K562 (cell line): ENCODE data around the gene TFPI. TPM values are rescaled to one million over a fixed set of nuclear protein-coding genes. Genes with fewer than 3 reads are reported as not detected.

Experiments
- ATAC-seq: fragments of 200-7000 bp; cut with Tn5 transposase; 3 replicates; pipeline ENCODE4 v1.9.1; 2020; ENCODE audit warnings: moderate library complexity
- BruUV-seq: library from RNA; stranded (reverse); fragments of 400-500 nt; replicated peaks from 2 replicates; lab custom pipeline; 2021; lab: Mats Ljungman, UMichigan
- CTCF ChIA-PET: fragments of 300-600 bp; formaldehyde crosslinking; extraction: SDS; loops from one replicate; lab custom pipeline; 2021; ENCODE audit warnings: low intra/inter-chr PET ratio; lab: Yijun Ruan, JAX
- POLR2A ChIA-PET: fragments of 300-600, 350-650 bp; sonication (Branson Sonifier 250); formaldehyde crosslinking; extraction: SDS; loops from one replicate; lab custom pipeline; 2021; ENCODE audit warnings: antibody characterized with exemption, inconsistent platforms; lab: Yijun Ruan, JAX
- DNase-seq, 4 experiments: peaks; one replicate each; pipeline versions ENCODE4 v3.0.0 to v3.0.0-alpha.2; 2011 to 2018; ENCODE audit warnings: low spot score in 3 of 4, mixed read lengths in 3 of 4; ENCODE audit errors: extremely low read depth in 1 of 4
- FAIRE-seq: peaks from 2 replicates; lab custom pipeline; 2011; peaks lifted over from hg19 to GRCh38; lab: Jason Lieb, UNC
- H2AFZ ChIP-seq: 2 replicates; pipeline ENCODE4 v1.6.0; 2011; ENCODE audit warnings: low read depth, low read length, control low read depth, inconsistent platforms
- H3K27ac ChIP-seq: fragments of 200-600 bp; 3 replicates; pipeline ENCODE4 v1.8.0; 2011; ENCODE audit warnings: low read depth, mild to moderate bottlenecking, control low read depth, inconsistent platforms, low read length, moderate library complexity, mixed read lengths; ENCODE audit errors: extremely low read depth
- H3K27me3 ChIP-seq, 2 experiments: fragments of 300-600 bp in 1 of 2; 2 replicates in 1 of 2; 3 replicates in 1 of 2; pipeline versions ENCODE4 v1.6.0 to v1.8.0; 2011; ENCODE audit warnings: inconsistent platforms in 2 of 2, low read length in 2 of 2, mild to moderate bottlenecking in 1 of 2, mixed read lengths in 1 of 2, moderate library complexity in 1 of 2; ENCODE audit not compliant: control insufficient read depth in 2 of 2, insufficient read depth in 2 of 2
- H3K36me3 ChIP-seq: fragments of 300-600 bp; 3 replicates; pipeline ENCODE4 v1.8.0; 2011; ENCODE audit warnings: mild to moderate bottlenecking, low read length, inconsistent platforms; ENCODE audit not compliant: control insufficient read depth, insufficient read depth
- H3K4me1 ChIP-seq, 2 experiments: fragments of 200-600 bp in 1 of 2; replicated peaks in 1 of 2; 2 replicates in 1 of 2; 3 replicates in 1 of 2; pipeline versions ENCODE4 v1.5.1 to v1.8.0; 2011; ENCODE audit warnings: inconsistent platforms in 2 of 2, low read length in 2 of 2, mild to moderate bottlenecking in 1 of 2, mixed read lengths in 1 of 2, moderate library complexity in 1 of 2; ENCODE audit not compliant: control insufficient read depth in 2 of 2, insufficient read depth in 2 of 2
- H3K4me2 ChIP-seq: 2 replicates; pipeline ENCODE4 v1.6.1; 2011; ENCODE audit warnings: low read length, control low read depth, inconsistent platforms, mixed read lengths; ENCODE audit not compliant: insufficient read depth
- H3K4me3 ChIP-seq: fragments of 200-600 bp; sonication (generic), shearing (Covaris generic); 2 replicates; pipeline ENCODE4 v1.5.1; 2016; ENCODE audit warnings: control low read depth, inconsistent platforms
- H3K79me2 ChIP-seq: fragments of 200-600 bp; 3 replicates; pipeline ENCODE4 v1.8.0; 2011; ENCODE audit warnings: low read length, inconsistent platforms; ENCODE audit not compliant: control insufficient read depth, insufficient read depth
- H3K9ac ChIP-seq, 2 experiments: 2 replicates each; pipeline versions ENCODE4 v1.6.0 to v1.6.1; 2011; ENCODE audit warnings: low read depth in 2 of 2, low read length in 2 of 2, control low read depth in 1 of 2, inconsistent platforms in 1 of 2, mild to moderate bottlenecking in 1 of 2, mixed read lengths in 1 of 2; ENCODE audit not compliant: insufficient read depth in 1 of 2
- H3K9me1 ChIP-seq: one replicate; pipeline ENCODE4 v1.6.0; 2011; ENCODE audit warnings: inconsistent platforms, mild to moderate bottlenecking, low read length, moderate library complexity; ENCODE audit not compliant: control insufficient read depth, insufficient read depth
- H3K9me3 ChIP-seq: replicated peaks from 2 replicates; pipeline ENCODE4 v1.5.1; 2011; ENCODE audit warnings: low read depth, low read length, inconsistent platforms; ENCODE audit not compliant: control insufficient read depth, insufficient read depth
- H4K20me1 ChIP-seq: replicated peaks from 2 replicates; pipeline ENCODE4 v1.6.1; 2011; ENCODE audit warnings: low read length, inconsistent platforms, mixed read lengths; ENCODE audit not compliant: control insufficient read depth, insufficient read depth
- ATF7 ChIP-seq: fragments of 450-650 bp; IDR thresholded peaks from 2 replicates; pipeline ENCODE4 v1.7.1; 2014; ENCODE audit warnings: mild to moderate bottlenecking, moderate library complexity
- BCL6 ChIP-seq: fragments of 250-450 bp; sonication (Bioruptor Pico); IDR thresholded peaks from 2 replicates; pipeline ENCODE4 v1.4.0; 2020
- BRD9 ChIP-seq: fragments of 450-650 bp; IDR thresholded peaks from 2 replicates; pipeline ENCODE4 v1.6.1; 2018; ENCODE audit warnings: low read depth; ENCODE audit not compliant: partially characterized antibody
- C11orf30 ChIP-seq: fragments of 450-650 bp; IDR thresholded peaks from 2 replicates; pipeline ENCODE4 v1.6.1; 2016; ENCODE audit warnings: low read depth, mild to moderate bottlenecking
- CSDE1 ChIP-seq, 2 experiments: fragments of 450-650 bp; IDR thresholded peaks; 2 replicates each; pipeline ENCODE4 v1.6.1; 2016; ENCODE audit warnings: mild to moderate bottlenecking in 1 of 2
- DIDO1 ChIP-seq: fragments of 450-650 bp; IDR thresholded peaks from 2 replicates; pipeline ENCODE4 v1.6.1; 2016; ENCODE audit warnings: low read depth, missing biosample characterization, missing genetic modification characterization
- ETV1 ChIP-seq: fragments of 450-650 bp; conservative IDR thresholded peaks from 2 replicates; pipeline ENCODE4 v1.6.1; 2016; ENCODE audit warnings: missing genetic modification characterization, control low read depth, low read depth, missing compliant biosample characterization
- HDAC8 ChIP-seq: fragments of 450-650 bp; IDR thresholded peaks from 2 replicates; pipeline ENCODE4 v1.6.1; 2016; ENCODE audit warnings: mild to moderate bottlenecking, missing genetic modification characterization, moderate library complexity, missing compliant biosample characterization
- HIVEP1 ChIP-seq: fragments of 250-450 bp; sonication (Bioruptor Pico); IDR thresholded peaks from 2 replicates; pipeline ENCODE4 v1.4.0; 2020; ENCODE audit warnings: mild to moderate bottlenecking
- MTA3 ChIP-seq: fragments of 450-650 bp; formaldehyde crosslinking; IDR thresholded peaks from 2 replicates; pipeline ENCODE4 v1.6.1; 2017; ENCODE audit warnings: mild to moderate bottlenecking, borderline replicate concordance
- NR4A1 ChIP-seq, 2 experiments: fragments of 250-450 bp in 1 of 2; fragments of 450-650 bp in 1 of 2; sonication (Bioruptor Pico) in 1 of 2; IDR thresholded peaks; 2 replicates each; pipeline versions ENCODE4 v1.4.0 to v1.6.1; 2016 to 2020; ENCODE audit warnings: mild to moderate bottlenecking in 2 of 2, missing compliant biosample characterization in 1 of 2, missing genetic modification characterization in 1 of 2, moderate library complexity in 1 of 2
- OTX1 ChIP-seq: fragments of 450-650 bp; formaldehyde crosslinking; IDR thresholded peaks from 2 replicates; pipeline ENCODE4 v1.4.0; 2022; ENCODE audit warnings: mild to moderate bottlenecking
- PML ChIP-seq: IDR thresholded peaks from 2 replicates; pipeline ENCODE4 v1.6.1; 2012; ENCODE audit warnings: low read length, inconsistent platforms
- RBFOX2 ChIP-seq: fragments of 200-400 bp; formaldehyde crosslinking; IDR thresholded peaks from 2 replicates; pipeline ENCODE4 v1.6.1; 2017; ENCODE audit warnings: low read depth, mild to moderate bottlenecking, low read length, moderate library complexity
- RCOR1 ChIP-seq, 2 experiments: IDR thresholded peaks; 2 replicates each; pipeline ENCODE4 v1.6.1; 2012; ENCODE audit warnings: low read depth in 2 of 2, low read length in 2 of 2, borderline replicate concordance in 1 of 2, improper control_type of control experiment in 1 of 2
- RHOXF2B ChIP-seq: fragments of 250-450 bp; sonication (Bioruptor Pico); conservative IDR thresholded peaks from 2 replicates; pipeline ENCODE4 v1.5.1; 2021
- ZNF124 ChIP-seq: sonication (generic); formaldehyde crosslinking; IDR thresholded peaks from 2 replicates; pipeline ENCODE4 v1.8.1; 2022; ENCODE audit warnings: missing genetic modification reagents
- ZNF174 ChIP-seq: fragments of 250-450 bp; sonication (Bioruptor Pico); IDR thresholded peaks from 2 replicates; pipeline ENCODE4 v1.4.0; 2020; ENCODE audit warnings: mild to moderate bottlenecking
- ZNF316 ChIP-seq: fragments of 450-650 bp; IDR thresholded peaks from 2 replicates; pipeline ENCODE4 v1.6.1; 2016
- ZNF436 ChIP-seq: fragments of 250-450, 450-650 bp; sonication (Bioruptor Pico); formaldehyde crosslinking; IDR thresholded peaks from 2 replicates; pipeline ENCODE4 v1.7.0; 2020; ENCODE audit warnings: mild to moderate bottlenecking
- WGBS: fragments of 100-300 bp; shearing (Covaris generic); methylation state at CpG from one replicate; pipeline ENCODE4 v1.1.6; 2016; ENCODE audit warnings: low coverage, mixed read lengths; ENCODE audit not compliant: insufficient coverage; ENCODE audit errors: missing lambda C conversion rate; 5-methylcytosine and 5-hydroxymethylcytosine counted together
- in situ Hi-C: fragments of 300-500 bp; cut with MboI; formaldehyde crosslinking; loops from 4 replicates; pipeline ENCODE4 v1.15.0; 2018; ENCODE audit warnings: inconsistent platforms, mixed read lengths
- intact Hi-C: fragments of 100-400 bp; cut with micrococcal nuclease; formaldehyde crosslinking; loops from 2 replicates; pipeline ENCODE4 v1.14.2; 2022
- polyA plus RNA-seq, 8 experiments: library from polyadenylated mRNA; depleted of rRNA in 4 of 8; stranded (reverse) in 5 of 8; unstranded in 3 of 8; fragments of >200 nt; fragmentation: Nextera tagmentation in 2 of 8; fragmentation: Illumina TruSeq in 1 of 8; extraction: Ambion mirVana in 2 of 8; extraction: Trizol in 1 of 8; gene quantifications; 2 replicates each; pipeline versions ENCODE4 v1.2.1 to v1.2.3, GENCODE V29; 2011 to 2014; ENCODE audit warnings: inconsistent platforms in 1 of 8, missing spikeins in 1 of 8
- total RNA-seq, 7 experiments: library from RNA; depleted of rRNA in 6 of 7; stranded (reverse); fragments of >200 nt in 6 of 7; fragmentation: Illumina TruSeq in 2 of 7; extraction: Trizol in 2 of 7; gene quantifications; 2 replicates each; pipeline versions ENCODE4 v1.2.1 to v1.2.3, GENCODE V29; 2011 to 2021; ENCODE audit warnings: low replicate concordance in 1 of 7
- TF ChIP-seq, protein P1 (sequence below): sonication (generic); formaldehyde crosslinking; IDR thresholded peaks from 2 replicates; pipeline ENCODE4 v1.8.0; 2022; ENCODE audit warnings: mild to moderate bottlenecking, missing genetic modification reagents

The TFPI gene
- total and polyA plus RNA-seq, 9 of the 15 experiments (the other 6 are each of a cell fraction or from before 2014, with no cell fraction given): 53.5 to 219 (median 100) TPM

DNA sequence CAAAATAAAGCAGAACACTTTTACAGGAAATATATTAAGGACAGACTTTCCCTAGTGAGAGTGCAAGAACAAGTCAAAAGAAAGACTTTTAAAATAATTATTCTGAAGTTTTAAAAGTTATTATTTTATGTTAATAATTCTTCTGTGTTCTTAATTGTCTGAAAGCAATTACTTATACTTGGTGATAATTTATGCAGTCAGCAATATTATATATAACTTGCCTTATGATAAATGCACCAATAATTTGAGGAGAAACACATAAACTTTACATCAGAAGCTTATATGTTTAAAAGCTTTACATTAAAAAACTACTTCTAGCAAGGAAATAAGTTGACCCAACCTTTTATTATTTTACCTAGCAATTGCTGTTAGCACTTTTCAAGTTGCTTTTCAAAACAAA lies 102.7 kb downstream of the TFPI start:
- Histone ChIP-seq H3K27ac (no peak overlapping the region), H3K9ac (no peak overlapping the region), H3K4me1 (no peaks in the 10 kb centered on the region), H3K4me3 (no peak overlapping the region), H3K9me1 (no peaks in the 10 kb centered on the region), H4K20me1 (no peaks in the 10 kb centered on the region), H3K4me2 (no peak overlapping the region), H3K27me3 (no peaks in the 10 kb centered on the region), H2AFZ (no peak overlapping the region), H3K9me3 (no peaks in the 10 kb centered on the region), H3K79me2 (no peaks in the 10 kb centered on the region), H3K36me3 (no peaks in the 10 kb centered on the region)
- BruUV-seq: no TSS peak
- CTCF ChIA-PET: no interaction called here
- POLR2A ChIA-PET: no interaction called here
- no peak for FAIRE-seq
- TF ChIP-seq ETV1 (tag) (no peak), ZNF316 (peak; percentile 67), MTA3 (no peak), RCOR1 (IDR thresholded peaks at IDR 0.05; ENCODE audit: borderline replicate concordance in 1 of 2, low read depth in 2 of 2, low read length in 2 of 2) (no peak), C11orf30 (peak; percentile 30; the same call in 1 of the 2 replicates), ZNF174 (no peak)
- no peak for ATAC-seq
- no peak for DNase-seq
- intact Hi-C loops (loop anchor here (10.0 kb wide), 2 partner anchors 457 to 947 kb away; no protein-coding TSS in a partner anchor), in situ Hi-C loops (no loop called here)

DNA sequence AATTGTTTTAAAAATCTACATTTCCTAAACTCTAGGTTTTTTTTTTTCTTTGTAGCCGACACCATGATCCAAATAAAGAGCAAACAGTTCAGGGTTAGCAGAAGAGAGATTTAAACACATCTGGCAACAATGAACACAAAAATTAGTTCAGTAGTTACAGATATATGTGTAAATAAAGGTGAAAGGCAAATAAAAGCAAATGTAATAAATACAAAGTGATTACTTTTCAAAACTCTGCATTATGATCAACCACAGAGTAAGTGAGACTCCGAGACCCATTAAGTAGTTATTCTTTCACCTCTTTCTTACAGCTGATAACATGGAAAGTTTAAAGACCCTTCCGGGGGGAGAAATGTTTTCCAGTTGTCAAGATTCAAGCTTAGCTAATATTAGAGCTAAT lies 106.9 kb downstream of the TFPI start:
- H3K4me2 ChIP-seq: no peak overlapping the region
- no peak for FAIRE-seq
- no peak overlapping the region for H3K4me3 ChIP-seq
- ChIA-PET CTCF (no interaction called here), POLR2A (no interaction called here)
- H3K4me1 ChIP-seq: no peaks in the 10 kb centered on the region
- ATAC-seq: no peak
- in situ Hi-C loops (loop anchor here (25.0 kb wide), 1 partner anchor 560 kb away; no protein-coding TSS in a partner anchor), intact Hi-C loops (no loop called here)
- no peaks in the 10 kb centered on the region for H3K9me3 ChIP-seq
- H3K27ac ChIP-seq: no peak overlapping the region
- no TSS peak for BruUV-seq
- no peaks in the 10 kb centered on the region for H3K79me2 ChIP-seq
- no peaks in the 10 kb centered on the region for H4K20me1 ChIP-seq
- no peaks in the 10 kb centered on the region for H3K27me3 ChIP-seq
- H3K9ac ChIP-seq: no peak overlapping the region
- H3K36me3 ChIP-seq: no peaks in the 10 kb centered on the region
- 24% methylated on average over 3 of the region's 3 CpGs for WGBS
- H2AFZ ChIP-seq: no peak overlapping the region
- no peak for DNase-seq
- no peaks in the 10 kb centered on the region for H3K9me1 ChIP-seq
- TF ChIP-seq OTX1 (CRISPR knock-in tag): no peak
- no peak for TF ChIP-seq HDAC8 (tag)
- TF ChIP-seq DIDO1 (tag): no peak
- no peak for TF ChIP-seq ZNF436 (CRISPR knock-in tag)
- no peak for TF ChIP-seq NR4A1 (CRISPR knock-in tag; IDR thresholded peaks at IDR 0.05)
- TF ChIP-seq NR4A1 (tag; IDR thresholded peaks at IDR 0.05): no peak
- no peak for TF ChIP-seq RHOXF2B (CRISPR knock-in tag)
- TF ChIP-seq HIVEP1 (CRISPR knock-in tag): no peak
- no peak for TF ChIP-seq RBFOX2
- no peak for TF ChIP-seq CSDE1 (IDR thresholded peaks at IDR 0.05)
- TF ChIP-seq PML: no peak
- no peak for TF ChIP-seq BCL6
- TF ChIP-seq BRD9: no peak
- no peak for TF ChIP-seq ATF7
- TF ChIP-seq, protein P1, sequence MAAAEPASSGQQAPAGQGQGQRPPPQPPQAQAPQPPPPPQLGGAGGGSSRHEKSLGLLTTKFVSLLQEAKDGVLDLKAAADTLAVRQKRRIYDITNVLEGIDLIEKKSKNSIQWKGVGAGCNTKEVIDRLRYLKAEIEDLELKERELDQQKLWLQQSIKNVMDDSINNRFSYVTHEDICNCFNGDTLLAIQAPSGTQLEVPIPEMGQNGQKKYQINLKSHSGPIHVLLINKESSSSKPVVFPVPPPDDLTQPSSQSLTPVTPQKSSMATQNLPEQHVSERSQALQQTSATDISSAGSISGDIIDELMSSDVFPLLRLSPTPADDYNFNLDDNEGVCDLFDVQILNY (CRISPR knock-in tag): no peak
- no peak for TF ChIP-seq ZNF124
